DMS79 (cell line): ENCODE results near the gene CARMIL1.
"Not testable (repeated sequence)": the region's sequence is repeated elsewhere in the genome, so short reads cannot be mapped to it uniquely, and the experiment has no call there.

Experiments used
- DNase-seq: peaks from one replicate; lab custom pipeline; 2025; lab: John Stamatoyannopoulos, UW

The CARMIL1 gene

DNA sequence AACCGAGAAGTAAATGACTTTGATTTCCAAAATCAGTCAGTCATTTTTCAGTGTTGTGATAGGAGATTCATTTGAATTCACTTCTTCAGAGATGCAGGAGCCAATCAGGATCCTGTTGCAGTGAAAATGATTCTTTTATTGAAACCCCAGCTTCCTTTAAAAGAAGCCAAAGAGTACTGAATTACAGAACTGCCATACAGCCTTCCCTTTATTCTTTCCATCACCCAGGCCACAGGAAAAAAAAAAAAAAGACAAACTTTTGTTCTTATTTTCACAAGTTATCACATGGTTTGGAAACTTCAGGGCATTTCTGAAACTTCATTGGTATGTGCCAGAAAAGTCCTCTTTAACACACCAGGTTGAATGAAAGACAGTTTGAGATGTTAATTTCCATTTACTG, 1.8 kb upstream of the CARMIL1 start:
- DNase-seq = no peak

DNA sequence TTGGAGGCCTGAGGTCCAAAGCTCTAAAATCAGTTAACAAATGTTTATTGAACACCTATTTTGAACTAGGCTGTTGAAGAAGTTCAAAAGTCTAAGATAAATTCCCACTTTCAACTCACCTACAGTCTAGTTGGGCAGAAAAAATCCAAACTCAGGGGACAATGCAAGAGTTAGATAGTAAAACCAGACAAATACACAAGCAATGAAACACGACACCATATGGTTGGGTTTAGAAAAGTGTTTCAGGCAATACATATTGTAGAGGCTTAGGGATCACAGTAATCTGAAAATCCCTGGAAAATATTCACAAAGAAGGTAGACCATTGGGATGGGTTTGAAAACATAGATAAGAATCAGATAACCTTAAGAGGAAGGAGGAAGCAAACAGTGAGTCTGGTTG, 1.3 kb upstream of the CARMIL1 start:
- no peak for DNase-seq

DNA sequence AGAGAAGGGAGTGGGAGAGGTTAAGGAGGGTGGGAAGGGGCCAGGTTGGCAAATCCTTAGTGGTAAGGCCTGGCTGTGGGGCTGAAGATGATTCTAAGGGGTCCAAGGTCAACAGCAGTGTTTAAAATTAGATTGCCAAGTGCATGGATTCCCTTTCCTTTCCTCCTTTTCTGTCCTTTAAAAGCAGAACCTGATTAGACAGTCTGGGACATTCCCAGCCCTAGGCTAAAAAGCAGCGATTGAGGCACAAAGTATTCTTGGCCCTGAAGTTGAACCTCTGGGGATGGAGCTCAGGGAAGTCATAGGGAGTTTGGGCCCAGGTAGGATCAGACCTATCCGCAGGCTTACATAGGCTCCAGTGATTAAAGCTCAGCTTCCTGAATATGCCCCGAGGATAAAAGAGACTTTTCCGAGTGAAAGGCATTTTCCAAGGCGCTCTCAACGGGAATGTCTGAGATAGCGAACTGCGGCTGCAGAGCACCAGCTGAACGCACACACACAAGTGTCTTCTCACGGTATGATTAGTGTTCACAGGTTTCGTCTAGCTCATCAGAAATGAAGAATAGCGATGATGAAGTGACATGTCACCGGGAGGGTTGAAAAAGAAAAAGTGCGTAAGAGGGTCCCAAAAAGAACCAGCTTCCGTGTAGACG, 787 bp upstream of the CARMIL1 start:
- DNase-seq = no peak

DNA sequence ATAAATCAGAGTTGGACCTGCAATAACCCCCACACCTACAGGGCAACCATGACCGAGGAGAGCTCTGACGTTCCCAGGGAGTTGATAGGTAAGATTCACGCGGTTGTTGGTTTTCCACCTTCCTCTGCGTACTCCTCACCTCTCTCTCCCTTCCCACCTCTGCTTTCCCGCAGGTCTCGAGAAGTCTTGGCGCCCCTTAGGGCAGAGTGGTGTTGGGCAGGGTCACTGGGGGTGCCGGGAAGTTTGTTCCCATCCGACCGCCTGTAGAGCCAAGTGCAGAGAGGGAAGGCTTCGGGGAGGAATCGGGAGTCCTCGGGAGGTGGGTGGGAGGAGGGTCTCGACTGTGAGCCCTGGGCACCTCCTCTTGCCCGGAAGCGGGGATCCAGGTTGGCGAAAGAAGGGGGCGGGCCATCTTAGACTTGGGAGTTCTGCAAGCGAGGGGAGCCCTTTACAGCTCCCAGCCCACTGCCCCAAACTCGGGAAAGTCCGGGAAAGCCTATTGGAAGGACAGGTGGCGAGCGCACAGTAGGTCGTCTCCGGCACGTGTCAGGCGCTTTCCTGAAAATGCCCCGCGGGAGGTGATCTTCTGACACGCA, 672 bp downstream of the CARMIL1 start:
- no peak for DNase-seq

DNA sequence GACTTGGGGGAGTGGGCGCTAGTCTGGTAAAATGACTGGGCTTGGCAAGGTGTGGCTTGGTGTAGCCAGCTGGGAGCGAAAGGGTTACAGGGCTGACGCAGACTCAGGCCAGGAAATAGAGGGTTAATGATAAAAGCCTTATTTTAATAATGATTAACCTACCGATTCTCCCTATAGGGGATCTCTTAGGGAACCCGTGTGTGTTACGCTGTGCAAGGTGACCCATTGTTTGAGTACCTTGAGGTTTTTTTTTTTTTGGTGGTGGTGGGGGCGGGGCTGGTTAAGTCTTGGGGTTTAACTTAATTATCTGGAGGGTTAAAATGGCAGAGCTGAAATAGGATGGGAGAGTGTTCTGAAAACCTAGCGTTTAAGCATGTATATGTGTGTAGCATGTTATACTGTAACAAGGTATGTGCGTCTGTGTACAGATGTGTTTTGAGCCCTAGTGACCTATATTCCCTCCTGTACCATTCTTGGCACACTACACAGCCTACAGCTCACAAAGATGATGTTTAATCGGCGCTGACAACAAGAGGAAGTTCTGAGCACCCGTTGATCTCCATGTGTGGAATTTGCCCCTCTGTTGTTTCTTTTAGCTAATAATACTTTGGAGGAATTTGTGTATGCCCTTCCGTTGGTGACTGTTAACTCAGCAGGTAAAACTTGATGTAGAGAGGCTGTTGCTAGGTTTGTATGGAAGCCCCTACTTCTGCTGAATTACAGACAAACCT, 1.3 kb downstream of the CARMIL1 start:
- no peak for DNase-seq

DNA sequence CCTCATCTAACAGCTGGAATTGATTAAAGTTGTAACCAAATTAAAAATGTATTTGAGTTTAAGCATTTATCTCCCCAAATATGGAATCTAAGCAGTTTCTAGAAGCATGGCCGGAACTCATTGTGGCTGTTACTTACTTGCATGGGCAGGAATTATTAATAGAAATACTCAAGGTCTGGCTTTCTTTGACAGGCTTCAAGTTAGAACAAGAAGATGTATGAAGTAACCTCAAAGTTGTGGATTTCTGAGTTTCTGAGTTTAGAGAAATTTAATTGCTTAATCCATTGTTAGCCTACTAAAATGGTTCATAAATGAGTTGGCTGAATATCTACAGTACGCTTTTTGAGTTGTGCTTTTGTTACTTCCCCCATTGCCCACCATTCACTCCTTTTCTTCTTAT, 7.7 kb downstream of the CARMIL1 start:
- no peak for DNase-seq

DNA sequence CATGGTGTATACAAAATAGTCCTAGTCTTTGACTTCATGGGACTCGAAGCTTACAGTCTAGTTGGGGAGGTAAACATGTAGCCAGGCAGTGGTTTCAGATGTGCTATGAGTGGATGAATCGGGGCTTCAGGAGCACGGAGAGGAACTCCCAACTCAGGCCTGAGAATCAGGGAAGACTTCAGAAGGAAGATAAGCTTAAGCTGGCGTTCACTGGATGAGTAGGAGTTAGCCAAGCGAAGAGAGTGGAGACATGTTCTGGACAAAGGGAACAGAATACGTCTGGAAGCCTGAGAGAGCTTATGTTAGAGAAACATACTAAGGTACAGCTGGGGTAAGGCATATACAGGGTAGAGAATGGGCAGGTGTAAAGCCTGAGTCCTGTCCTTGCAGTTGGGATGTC, 8.8 kb downstream of the CARMIL1 start:
- DNase-seq = no peak

DNA sequence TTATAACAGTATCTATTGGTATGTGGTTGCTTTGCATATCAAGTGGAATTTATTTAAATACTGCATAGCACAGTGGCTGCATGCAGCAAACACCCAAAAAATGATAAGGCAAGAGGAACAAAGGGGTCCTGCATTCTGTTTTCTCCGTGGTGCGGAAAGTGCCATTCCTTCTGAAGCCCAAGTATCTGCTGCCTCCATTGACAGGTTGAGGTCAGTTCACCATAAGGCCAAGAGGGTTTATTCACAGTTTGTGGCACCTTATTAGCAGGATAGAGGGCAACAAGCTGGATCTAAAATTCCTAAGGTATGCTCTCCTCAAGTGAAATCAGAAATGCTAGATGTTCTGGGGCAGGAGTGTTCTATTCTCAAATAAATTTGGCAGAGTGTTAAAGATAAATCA, 9.3 kb downstream of the CARMIL1 start:
- no peak for DNase-seq

DNA sequence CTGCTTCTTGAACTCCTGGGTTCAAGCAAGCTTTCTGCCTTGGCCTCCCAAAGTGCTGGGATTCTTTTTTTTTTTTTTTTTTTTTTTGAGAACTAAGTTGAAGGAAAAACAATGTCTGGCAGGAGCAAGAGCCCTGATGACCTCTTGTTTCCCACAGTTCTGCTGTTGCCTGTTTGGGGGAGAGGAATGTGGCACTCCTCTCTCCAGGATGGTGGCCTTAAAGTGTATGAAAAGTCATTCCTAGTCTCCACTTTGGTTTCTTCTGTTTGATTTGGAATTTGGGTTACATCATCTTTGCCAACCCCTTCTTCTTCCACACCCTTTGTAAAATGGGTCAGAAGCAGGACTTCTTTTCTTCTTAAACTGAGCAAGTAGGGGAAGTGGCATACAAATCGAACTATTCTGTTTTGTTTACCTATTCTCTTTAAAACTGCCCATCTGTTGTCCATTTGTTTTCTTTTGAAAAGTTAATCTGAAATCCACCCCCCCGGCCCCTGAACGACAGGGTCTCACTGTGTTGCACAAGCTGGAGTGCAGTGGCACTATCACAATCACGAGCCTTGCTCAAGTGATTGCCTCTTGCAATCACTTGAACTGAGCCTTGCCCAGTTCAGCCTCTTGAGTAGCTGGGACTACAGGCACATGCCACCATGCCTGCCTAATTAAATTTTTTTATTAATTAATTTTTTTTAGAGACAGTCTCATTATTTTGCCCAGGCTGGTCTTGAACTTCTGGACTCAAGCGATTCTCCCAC, 11.3 kb downstream of the CARMIL1 start:
- DNase-seq = no peak

DNA sequence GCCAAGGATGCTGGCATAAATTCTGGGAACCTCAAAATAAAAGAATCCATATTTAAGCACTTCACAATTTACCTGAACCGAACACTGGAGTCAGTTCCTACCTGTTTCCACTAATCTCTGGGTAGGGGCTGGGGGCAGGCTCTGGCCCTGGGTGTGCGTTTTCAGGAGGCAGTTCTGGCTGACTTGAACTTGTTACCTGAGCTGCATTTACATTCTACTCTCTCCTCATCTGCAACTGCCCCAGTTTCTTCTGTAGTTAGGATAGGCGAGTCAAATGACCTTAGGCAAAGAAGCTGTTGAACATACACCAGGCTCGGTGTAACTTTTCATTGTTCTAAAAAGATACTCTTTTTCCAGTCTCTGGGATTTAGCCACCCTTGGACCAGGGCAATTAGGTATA, 13.2 kb downstream of the CARMIL1 start:
- DNase-seq = no peak

DNA sequence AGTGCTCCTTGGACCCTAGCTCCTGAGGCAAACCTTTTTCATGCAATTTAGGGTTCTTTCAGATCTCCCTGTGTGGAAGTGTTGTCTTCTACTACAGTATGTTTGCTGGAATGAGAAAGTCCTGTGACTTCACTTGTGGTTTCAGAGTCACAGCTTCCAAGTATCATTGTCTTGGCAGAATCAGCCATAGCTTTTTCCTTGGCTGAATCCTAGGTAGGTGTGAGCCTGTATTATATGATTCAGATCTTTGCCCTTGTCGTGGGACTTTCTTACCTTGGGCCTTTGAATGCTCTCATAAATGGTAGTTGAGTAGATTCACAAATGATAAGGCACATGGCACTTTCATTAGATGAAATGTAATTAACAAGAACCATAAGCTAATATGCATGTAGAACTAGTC, 16.5 kb downstream of the CARMIL1 start:
- DNase-seq = no peak

DNA sequence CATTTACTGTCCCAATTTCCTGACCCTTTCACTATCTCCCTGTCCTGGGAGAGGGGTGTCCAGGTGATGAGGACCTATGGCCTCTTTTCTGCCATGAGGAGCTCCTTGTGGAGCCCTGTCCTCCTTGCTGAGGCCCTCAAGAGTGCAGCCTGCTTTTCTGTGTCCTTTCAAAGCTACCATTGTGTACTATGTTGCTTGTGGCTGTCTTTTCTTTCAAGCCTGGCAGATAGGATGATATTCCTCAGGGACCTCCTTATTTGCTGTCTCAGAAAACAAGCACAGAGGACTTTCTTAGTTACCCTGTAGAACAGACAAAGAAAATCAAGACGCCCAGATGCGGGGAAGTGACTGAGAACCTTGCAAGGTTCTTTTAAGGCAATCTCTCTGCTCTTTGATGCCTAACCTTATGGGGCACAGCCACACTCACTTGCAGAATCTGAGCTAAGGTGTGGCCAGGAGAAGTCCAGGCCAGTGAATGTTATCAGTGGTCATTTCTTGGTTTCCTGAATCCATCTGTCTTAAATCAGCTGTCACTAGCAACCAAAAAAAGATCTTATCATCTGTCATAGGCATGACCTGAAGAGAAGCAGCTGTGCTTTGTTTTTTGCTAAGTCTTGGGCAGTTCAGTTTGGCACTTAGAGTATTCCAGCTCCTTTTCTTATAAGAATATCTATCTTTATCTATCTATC, 17.2 kb downstream of the CARMIL1 start:
- no peak for DNase-seq

DNA sequence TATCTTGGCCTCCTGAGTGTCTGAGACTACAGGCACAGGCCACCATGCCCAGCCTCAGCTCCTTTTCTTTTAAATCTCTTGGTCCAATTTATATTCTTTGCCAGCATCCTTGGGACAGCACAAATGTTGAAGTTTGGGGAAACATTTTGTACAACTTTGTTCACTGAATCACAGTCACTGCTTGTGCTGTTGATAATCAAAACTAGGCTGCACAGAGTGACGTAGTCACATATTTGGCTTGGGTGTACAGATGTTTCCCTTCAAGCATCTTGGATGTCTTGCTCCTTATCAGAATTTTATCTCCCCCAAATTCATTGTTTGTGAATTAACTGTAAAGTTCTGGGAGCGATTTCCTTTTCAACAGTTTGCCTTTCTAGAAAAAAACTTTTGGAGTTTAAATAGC, 17.9 kb downstream of the CARMIL1 start:
- DNase-seq = no peak

DNA sequence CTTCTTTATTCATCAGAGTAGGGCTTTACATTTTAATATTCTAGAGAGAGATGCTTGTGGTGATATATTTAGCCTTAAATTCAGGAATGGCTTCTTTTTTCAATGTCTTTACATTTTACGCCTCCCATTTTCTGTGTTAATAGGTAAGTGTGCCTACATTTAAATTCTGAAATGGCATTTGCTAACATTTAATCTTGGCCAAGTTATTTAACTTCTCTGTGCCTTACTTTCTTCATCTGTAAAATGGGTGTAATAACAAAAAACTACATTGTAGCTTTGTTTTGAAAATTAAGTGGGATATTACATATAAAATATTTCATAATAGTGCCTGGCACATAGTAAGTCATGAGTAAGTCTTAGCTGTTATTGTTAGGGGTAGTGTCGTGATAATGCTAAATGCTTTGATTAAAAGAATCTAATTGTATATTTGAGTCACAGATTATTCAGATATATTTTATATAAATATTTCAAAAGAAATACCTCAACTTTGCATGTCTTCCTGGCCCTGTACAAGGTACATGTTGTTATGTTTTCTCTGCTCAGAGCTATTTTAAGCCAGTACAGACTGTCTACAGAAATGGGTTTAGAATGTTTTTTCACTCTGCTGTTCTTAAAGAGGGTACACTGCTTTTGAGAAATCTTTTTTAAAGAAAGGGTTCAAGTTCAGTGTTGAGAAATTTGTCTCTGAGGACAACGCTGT, 18.8 kb downstream of the CARMIL1 start:
- no peak for DNase-seq

DNA sequence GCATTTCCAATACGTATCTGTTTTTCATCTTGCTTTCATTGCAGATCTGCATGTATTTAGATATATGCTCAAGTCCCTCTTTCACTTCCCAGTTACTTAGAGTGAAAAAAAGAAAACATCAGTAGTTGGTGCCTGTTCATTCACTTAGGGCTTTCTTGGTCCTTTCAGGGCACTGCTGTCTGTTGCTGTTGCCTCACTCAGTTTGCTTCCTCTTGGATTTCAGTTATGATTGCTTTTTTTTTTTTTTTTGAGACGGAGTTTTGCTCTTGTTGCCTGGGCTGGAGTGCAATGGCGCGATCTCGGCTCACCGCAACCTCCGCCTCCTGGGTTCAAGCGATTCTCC, 19.3 kb downstream of the CARMIL1 start:
- DNase-seq = not testable (repeated sequence)

DNA sequence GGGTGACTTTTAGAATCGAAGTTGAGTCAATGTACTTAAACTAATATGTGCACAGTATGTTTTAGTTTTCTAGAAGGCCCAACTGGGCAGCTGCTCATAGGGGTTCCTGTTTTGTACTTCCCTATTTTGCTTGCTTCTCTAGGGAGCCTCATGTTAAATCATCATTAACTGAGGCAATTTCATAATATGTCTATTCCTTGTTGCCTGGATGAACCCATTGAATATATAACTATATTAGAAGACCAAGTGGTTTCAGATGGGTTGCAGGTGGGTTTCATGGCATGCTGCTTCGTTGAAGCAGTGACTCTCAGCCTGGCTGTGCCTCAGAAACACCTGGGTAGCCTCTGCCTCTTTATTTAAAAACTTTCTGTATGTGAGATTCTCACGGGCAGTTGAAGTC, 22.2 kb downstream of the CARMIL1 start:
- no peak for DNase-seq

DNA sequence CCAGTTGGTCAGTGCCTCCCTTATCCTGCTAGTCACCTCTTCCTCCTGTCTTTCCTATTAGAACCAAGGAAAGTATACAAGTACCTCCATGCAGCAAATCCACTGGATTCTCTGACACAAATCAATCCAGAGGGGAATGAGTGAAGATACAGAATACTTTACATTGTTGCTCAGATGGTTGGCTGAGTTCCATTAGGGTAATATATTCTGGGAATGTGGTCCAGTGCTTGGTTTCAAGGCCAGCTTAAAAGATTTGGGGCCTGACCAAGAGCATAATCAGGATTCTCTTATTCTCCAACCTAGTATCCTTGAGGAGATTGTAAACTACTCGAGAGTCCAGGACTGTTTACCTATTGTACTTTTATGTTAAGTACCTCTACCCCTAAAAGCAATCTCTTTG, 23.0 kb downstream of the CARMIL1 start:
- peak; percentile 90 for DNase-seq

DNA sequence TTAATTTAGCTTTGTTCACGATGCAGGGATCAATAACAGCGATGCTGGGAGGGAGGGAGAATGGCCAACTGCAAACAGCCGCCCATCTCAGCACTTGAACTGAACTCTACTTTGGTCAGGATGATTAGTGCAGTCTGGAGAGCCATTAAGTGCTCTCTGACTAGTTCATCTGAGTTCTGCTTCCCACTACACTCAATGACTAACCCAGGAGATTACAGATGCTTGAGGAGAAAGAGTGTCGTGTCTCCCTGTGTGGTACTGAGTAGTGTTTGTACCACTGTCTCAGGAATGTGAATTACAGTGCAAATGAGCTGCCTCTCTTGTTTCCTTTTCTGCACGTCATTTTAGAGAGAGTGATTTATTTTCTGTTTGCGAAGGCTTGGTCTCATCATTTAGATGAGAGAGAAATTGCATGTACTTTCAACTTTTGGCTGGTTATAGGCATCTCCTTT, 23.5 kb downstream of the CARMIL1 start:
- peak; percentile 97 for DNase-seq

DNA sequence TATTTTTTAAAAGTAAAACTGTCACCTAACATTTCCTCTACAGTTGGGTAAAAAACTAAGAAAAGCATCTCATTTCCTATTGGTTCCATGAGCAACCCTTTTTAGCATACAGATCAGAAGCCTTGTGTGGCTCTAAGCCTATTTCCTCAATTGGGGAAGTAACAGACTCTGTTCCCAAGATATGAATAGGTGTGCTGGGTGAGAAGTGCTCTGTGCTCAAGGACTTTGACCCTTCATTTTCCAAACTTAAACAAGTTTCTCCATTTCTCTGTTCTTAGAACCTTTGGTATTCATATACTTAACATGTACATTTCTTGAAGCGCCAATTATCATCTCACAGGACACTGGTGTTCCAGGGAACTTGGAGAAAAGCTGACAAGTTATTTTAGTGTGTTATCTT, 24.1 kb downstream of the CARMIL1 start:
- DNase-seq = no peak

DNA sequence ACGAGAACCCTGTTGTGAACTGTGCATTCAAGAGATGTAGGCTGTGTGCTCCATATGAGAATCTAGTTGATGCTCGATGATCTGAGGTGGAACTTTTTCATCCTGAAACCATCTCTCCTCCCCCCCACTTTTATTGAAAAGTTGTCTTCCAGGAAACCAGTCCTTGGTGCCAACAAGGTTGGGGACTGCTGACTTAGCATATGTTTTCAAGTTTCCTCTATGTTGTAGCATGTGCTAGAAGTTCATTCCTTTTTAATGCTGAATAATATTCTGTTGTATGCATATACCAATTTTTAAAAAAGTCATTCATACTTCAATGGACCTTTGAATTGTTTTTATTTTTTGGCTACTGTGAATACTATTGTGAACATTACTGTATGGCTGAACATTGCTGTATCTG, 27.2 kb downstream of the CARMIL1 start:
- DNase-seq = no peak

DNA sequence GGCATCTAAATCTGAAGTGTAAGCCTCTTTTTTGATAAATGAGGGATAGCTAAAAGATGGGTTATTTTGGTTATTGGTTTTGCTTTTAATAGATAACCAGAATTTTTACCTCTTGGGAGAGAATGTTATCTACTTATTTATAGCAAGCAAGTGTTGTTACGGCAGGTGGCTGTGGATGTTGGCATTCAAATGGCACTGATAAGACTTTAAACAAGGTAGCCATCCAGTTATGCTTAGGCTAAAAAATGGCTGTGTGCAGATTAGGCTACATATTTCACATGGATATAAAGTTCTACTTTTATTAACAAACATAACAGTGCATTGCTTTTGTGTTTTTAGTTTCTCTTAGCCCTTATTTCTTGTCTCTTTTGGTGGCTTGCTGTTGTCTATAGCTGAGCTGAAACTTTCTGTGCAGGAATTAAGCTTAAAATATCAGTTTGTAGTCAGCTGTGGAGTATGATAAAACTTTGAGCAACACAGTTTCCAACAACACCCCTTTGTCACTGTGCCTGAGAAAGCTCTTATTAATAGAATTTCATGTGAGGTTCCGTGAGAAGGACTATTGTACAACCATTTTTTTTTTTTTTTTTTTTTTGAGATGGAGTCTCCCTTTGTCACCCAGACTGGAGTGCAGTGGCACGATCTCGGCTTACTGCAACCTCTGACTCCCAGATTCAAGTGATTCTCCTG, 28.8 kb downstream of the CARMIL1 start:
- DNase-seq = no peak
